Tibial nerve (tissue), 4 donors: Measurements from ENCODE around the gene TMEM63A. TPM values are rescaled to one million over a fixed set of nuclear protein-coding genes. Genes with fewer than 3 reads are reported as not detected.

Experiments used
- DNase-seq, 2 donors: peaks; one replicate each; pipeline ENCODE4 v3.0.0-alpha.2; 2019; ENCODE audit warnings: low spot score in 2 of 2
- H3K27ac ChIP-seq, 4 donors: fragments of 200-600 bp; sonication (generic) in 3 of 4; one replicate each; pipeline ENCODE4 v1.5.1; 2017 to 2019; ENCODE audit warnings: mild to moderate bottlenecking in 1 of 4
- H3K27me3 ChIP-seq, 2 donors: fragments of 200-600 bp; sonication (generic) in 1 of 2; one replicate each; pipeline versions ENCODE4 v1.5.1 to v1.6.0; 2017 to 2019
- H3K36me3 ChIP-seq, 3 donors: fragments of 200-600 bp; sonication (generic); one replicate each; pipeline ENCODE4 v1.5.1; 2018 to 2019
- H3K4me1 ChIP-seq, 4 donors: fragments of 200-600 bp; sonication (generic) in 3 of 4; one replicate each; pipeline ENCODE4 v1.5.1; 2017 to 2019
- H3K4me3 ChIP-seq, 4 donors: fragments of 200-600 bp; sonication (generic) in 3 of 4; one replicate each; pipeline ENCODE4 v1.5.1; 2017 to 2019; ENCODE audit warnings: mild to moderate bottlenecking in 1 of 4, moderate library complexity in 1 of 4
- H3K9me3 ChIP-seq, 4 donors: fragments of 200-600 bp; sonication (generic) in 3 of 4; one replicate each; pipeline ENCODE4 v1.5.1; 2017 to 2019
- EP300 ChIP-seq, 2 donors: sonication (generic); formaldehyde crosslinking; IDR thresholded peaks; one replicate each; pipeline ENCODE4 v1.6.1; 2017; ENCODE audit warnings: antibody characterized with exemption in 2 of 2, mild to moderate bottlenecking in 1 of 2
- POLR2A ChIP-seq, 2 donors: fragments of 450-650 bp; IDR thresholded peaks; one replicate each; pipeline ENCODE4 v1.6.1; 2017; ENCODE audit warnings: antibody characterized with exemption in 2 of 2, mild to moderate bottlenecking in 2 of 2, moderate library complexity in 2 of 2
- WGBS, 2 donors: methylation state at CpG; one replicate each; pipeline ENCODE4 v1.1.5; 2018; 5-methylcytosine and 5-hydroxymethylcytosine counted together
- total RNA-seq, 4 donors: library from RNA; depleted of rRNA; stranded (reverse); fragments of >200 nt; gene quantifications; one replicate each; pipeline ENCODE4 v1.1.0, GENCODE V29; 2016
- TF ChIP-seq, protein P1 (sequence below), 5 experiments: fragments of 200-600 bp in 3 of 5; fragments of 450-650 bp in 2 of 5; sonication (generic) in 3 of 5; IDR thresholded peaks; one replicate each; pipeline ENCODE4 v1.5.1; 2016 to 2019; ENCODE audit warnings: antibody characterized with exemption in 5 of 5, mild to moderate bottlenecking in 3 of 5, moderate library complexity in 2 of 5

TMEM63A gene
- total RNA-seq, 4 donors from 2014 or later: 63.2 to 91.5 (median 66.7) TPM

- Histone ChIP-seq H3K27ac (no peak overlapping the region), H3K9me3 (no peaks in the 10 kb centered on the region), H3K36me3 (peaks cover 0 to 100% (median 37%) of the 10 kb centered on the region in 3 donors), H3K27me3 (no peaks in the 10 kb centered on the region), H3K4me3 (no peak overlapping the region), H3K4me1 (peaks cover 0 to 5% (median 1%) of the 10 kb centered on the region in 4 donors)
- 68 to 76% methylated on average over 7 to 8 of the region's 8 CpGs for WGBS, 2 donors
- no peak for DNase-seq
- TF ChIP-seq POLR2A (IDR thresholded peaks at IDR 0.05) (no peak), EP300 (IDR thresholded peaks at IDR 0.05) (no peak)
- TF ChIP-seq, protein P1, sequence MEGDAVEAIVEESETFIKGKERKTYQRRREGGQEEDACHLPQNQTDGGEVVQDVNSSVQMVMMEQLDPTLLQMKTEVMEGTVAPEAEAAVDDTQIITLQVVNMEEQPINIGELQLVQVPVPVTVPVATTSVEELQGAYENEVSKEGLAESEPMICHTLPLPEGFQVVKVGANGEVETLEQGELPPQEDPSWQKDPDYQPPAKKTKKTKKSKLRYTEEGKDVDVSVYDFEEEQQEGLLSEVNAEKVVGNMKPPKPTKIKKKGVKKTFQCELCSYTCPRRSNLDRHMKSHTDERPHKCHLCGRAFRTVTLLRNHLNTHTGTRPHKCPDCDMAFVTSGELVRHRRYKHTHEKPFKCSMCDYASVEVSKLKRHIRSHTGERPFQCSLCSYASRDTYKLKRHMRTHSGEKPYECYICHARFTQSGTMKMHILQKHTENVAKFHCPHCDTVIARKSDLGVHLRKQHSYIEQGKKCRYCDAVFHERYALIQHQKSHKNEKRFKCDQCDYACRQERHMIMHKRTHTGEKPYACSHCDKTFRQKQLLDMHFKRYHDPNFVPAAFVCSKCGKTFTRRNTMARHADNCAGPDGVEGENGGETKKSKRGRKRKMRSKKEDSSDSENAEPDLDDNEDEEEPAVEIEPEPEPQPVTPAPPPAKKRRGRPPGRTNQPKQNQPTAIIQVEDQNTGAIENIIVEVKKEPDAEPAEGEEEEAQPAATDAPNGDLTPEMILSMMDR (IDR thresholded peaks at IDR 0.05): no peak
Observed at GRCh38 chr1:225866061-225866837, 15.9 kb downstream of the TMEM63A start.

GRCh38 chr1:225865514-225865913 lies 16.7 kb downstream of the TMEM63A start:
- Histone ChIP-seq H3K27me3 (no peaks in the 10 kb centered on the region), H3K4me3 (no peak overlapping the region), H3K9me3 (no peaks in the 10 kb centered on the region), H3K27ac (no peak overlapping the region), H3K4me1 (peaks cover 0 to 5% (median 1%) of the 10 kb centered on the region in 4 donors), H3K36me3 (peaks cover 2 to 100% (median 33%) of the 10 kb centered on the region in 3 donors)
- 76 to 88% methylated on average over 9 to 13 of the region's 13 CpGs for WGBS, 2 donors
- TF ChIP-seq POLR2A (IDR thresholded peaks at IDR 0.05): no peak
- TF ChIP-seq, protein P1 (IDR thresholded peaks at IDR 0.05): no peak
- no peak for TF ChIP-seq EP300 (IDR thresholded peaks at IDR 0.05)
- DNase-seq: no peak

DNA sequence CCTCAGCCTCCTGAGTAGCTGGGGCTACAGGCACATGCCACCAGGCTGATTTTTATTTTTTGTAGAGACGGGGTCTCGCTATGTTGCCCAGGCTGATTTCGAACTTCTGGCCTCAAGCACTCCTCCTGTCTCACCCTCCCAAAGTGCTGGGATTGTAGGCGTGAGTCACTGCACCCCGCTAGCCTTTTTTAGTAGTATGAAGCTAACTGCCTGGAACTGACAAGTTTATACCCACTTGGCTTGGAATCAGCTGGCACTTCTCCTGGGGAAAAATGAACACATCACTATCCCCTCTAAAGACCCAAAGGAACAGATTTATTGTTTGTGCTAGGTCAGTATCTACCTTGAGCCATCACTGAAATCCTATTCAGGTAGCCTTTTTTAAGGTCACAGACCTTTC lies 19.0 kb downstream of the TMEM63A start:
- Histone ChIP-seq H3K27ac (no peak overlapping the region), H3K4me1 (peaks cover 0 to 5% (median 1%) of the 10 kb centered on the region in 4 donors), H3K36me3 (peaks cover 2 to 100% (median 33%) of the 10 kb centered on the region in 3 donors), H3K9me3 (no peaks in the 10 kb centered on the region), H3K4me3 (no peak overlapping the region), H3K27me3 (no peaks in the 10 kb centered on the region)
- DNase-seq: no peak
- TF ChIP-seq, protein P1 (IDR thresholded peaks at IDR 0.05): no peak
- TF ChIP-seq EP300 (IDR thresholded peaks at IDR 0.05) (no peak), POLR2A (IDR thresholded peaks at IDR 0.05) (no peak)
- WGBS, 2 donors: 94 to 96% methylated on average over 5 of the region's 5 CpGs

DNA sequence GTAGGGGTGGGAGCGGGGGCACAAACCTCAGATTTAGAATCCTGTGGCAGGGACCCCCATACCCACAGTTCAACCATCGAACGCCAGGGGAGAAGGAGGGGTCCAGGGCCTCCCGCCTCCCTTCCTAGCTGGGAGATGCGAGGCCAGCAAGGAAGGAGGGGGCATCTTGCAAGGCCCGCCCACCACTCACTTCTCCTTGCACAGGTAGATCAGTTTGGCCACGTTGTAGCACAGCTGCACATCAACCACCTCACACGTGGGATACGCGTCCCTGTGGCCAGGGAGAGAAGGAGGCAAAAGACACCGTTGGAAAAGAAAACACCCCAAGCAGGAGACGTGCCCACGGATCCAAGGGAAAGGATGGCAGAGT lies 19.6 kb downstream of the TMEM63A start:
- Histone ChIP-seq H3K4me3 (no peak overlapping the region), H3K36me3 (peaks cover 2 to 98% (median 32%) of the 10 kb centered on the region in 3 donors), H3K9me3 (no peaks in the 10 kb centered on the region), H3K27me3 (no peaks in the 10 kb centered on the region), H3K4me1 (peaks cover 0 to 5% (median 1%) of the 10 kb centered on the region in 4 donors), H3K27ac (no peak overlapping the region)
- 83 to 85% methylated on average over 12 to 13 of the region's 13 CpGs for WGBS, 2 donors
- DNase-seq: no peak
- TF ChIP-seq EP300 (IDR thresholded peaks at IDR 0.05) (no peak), POLR2A (IDR thresholded peaks at IDR 0.05) (no peak)
- TF ChIP-seq, protein P1 (IDR thresholded peaks at IDR 0.05): no peak

- H3K27ac ChIP-seq: no peak overlapping the region
- H3K27me3 ChIP-seq: no peaks in the 10 kb centered on the region
- TF ChIP-seq EP300 (IDR thresholded peaks at IDR 0.05): no peak
- TF ChIP-seq POLR2A (IDR thresholded peaks at IDR 0.05): no peak
- TF ChIP-seq, protein P1 (IDR thresholded peaks at IDR 0.05): no peak
- H3K4me1 ChIP-seq: peaks cover 0 to 5% (median 1%) of the 10 kb centered on the region in 4 donors
- WGBS, 2 donors: 84 to 86% methylated on average over 13 of the region's 13 CpGs
- H3K9me3 ChIP-seq: no peaks in the 10 kb centered on the region
- no peak overlapping the region for H3K4me3 ChIP-seq
- peaks cover 2 to 98% (median 26%) of the 10 kb centered on the region in 3 donors for H3K36me3 ChIP-seq
- no peak for DNase-seq
Observed at GRCh38 chr1:225861834-225862580, 20.2 kb downstream of the TMEM63A start.
